T-helper 9 cell (primary cell): Measurements from ENCODE around the gene RNPEP.
"Not testable (repeated sequence)": the region's sequence is repeated elsewhere in the genome, so short reads cannot be mapped to it uniquely, and the experiment has no call there.

ENCODE experiments used
- DNase-seq: peaks from one replicate; pipeline ENCODE4 v3.0.0-alpha.2; 2020

The RNPEP gene

DNA sequence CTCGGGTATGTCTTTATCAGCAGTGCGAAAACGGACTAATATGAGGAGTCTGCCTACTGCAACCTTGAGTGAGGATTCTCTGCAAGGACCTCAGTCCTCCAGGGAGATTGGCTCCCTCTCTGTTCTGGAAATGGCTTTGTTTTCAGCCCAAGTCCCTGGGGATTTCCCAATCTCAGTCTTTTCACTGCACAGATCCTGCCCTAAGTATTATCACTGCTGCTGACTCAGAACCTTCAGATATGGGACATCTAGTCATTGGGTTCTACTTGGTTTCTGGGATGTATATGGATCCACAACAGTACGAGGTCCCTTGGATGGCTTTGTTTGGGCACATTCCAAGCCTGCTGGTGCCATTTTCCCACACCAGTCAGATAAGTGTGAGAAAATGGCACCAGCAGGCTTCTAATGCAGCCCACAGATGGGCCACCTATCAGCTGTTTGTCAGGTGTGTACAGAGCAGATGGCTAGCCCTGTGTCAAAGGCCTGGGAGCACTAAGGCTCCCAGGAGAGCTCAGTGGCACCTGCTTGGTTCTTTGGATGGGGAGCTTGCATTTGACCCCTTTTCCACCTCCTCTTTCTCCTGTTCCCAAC is 55.4 kb downstream of the RNPEP start:
- DNase-seq: no peak

DNA sequence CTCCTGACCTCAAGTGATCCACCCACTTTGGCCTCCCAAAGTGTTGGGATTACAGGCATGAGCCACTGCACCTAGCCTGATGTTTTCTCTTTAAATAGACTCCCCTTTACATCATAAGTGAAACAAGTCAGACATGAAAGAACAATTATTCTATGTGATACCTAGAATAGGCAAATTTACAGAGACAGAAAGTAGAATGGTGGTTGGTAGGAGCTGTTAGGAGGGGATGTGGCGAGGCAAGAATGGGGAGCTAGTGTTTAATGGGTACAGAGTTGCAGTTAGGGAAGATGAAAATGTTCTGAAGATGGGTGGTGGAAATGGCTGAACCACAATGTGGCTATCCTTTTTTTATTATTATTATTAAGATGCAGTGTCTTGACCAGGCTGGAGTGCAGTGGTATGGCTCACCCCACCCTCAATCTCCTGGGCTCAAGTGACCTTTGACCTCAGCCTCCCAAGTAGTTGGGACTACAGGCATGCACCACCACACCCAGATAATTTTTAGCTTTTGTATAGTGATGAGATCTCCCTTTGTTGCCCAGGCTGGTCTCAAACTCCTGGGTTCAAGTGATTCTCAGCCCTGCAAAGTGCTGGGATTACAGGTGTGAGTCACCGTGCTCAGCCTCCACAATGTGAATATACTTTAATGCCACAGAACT is 56.4 kb downstream of the RNPEP start:
- no peak for DNase-seq

DNA sequence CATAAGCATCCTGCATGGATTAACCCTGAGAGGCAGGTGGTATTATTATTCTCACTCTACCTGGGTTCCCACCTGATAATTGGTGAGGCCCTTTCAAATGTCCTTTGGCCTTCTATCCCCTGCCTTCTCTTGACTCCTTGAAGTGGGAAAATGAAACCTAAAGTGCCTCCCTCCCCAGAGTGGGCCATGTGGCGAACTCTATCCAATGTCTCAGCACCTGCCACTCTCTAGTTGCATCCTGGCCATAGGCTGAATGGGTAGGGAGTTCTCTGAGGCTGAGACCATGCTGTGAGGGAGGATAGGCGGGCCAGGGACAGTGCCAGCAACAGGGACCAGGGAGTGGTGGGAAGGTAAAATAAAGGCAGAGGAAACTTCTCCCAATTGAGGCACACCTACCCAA is 63.3 kb downstream of the RNPEP start:
- DNase-seq: no peak

- DNase-seq: no peak
These were observed 63.8 kb downstream of the RNPEP start for GRCh38 chr1:202046227-202046626.

DNA sequence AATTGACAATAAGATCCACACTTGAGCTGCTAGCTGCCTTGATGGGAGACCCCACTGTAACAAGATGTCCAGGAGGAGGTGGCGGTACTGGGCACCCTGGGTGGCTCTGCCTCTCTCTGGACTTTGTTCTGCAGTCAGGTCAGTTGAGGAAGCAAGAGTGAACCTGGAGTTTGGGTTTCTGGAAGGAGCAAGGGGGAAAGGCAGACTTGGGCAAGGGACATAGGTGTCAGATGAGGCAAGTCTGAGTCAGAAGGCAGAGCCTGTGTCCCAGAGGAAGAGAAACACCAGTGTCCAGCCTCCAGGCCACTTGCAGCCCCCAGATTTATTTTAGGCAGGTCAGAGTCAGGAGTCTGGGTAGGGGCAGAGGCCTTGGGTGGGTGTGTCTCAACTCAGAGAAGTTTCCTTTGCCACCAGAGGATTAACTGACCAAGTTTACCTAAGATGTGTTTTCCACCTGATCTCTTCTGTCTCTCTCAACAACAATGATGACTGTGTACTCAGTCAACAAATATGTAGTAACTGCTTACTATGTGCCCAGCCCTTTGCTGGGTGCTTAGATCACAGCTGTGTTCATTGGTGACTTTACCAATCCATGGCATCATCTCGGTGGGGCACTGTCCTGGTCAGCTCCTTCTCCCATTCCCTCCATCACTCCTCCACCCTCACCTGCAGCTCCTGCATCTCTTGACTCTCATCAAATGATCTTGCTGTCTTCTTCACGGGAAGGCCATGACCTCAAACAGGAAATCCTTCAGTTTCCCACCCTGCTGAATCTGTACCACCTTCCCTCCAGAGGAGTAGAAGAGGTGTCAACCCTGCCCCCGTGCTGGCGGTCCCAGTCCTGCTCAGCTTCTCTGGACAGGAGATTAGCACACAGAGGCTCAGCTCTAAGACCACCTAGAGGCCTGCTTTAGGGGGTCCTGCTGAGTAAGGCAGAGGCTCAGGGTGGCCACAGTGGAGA is 64.6 kb downstream of the RNPEP start:
- no peak for DNase-seq

DNA sequence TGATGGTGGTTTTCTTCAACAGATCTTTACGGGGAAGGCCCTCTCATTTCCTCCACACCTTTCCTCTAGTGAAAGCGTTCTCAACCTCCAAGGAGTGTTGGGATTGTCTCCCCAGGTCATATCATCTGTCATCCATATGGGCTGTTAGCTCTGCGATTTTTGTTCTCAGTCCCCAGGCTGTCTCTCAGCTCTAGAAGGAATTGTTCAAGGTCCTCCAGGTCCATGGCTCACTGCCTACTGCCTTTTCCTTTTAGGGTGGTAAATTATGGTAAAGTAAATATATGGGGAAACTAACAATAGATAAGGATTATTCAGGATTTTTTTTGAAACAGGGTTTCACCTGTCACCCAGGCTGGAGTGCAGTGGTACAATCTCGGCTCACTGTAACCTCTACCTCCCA is 65.5 kb downstream of the RNPEP start:
- no peak for DNase-seq

GRCh38 chr1:202049129-202049528 is 66.7 kb downstream of the RNPEP start:
- DNase-seq: no peak

DNA sequence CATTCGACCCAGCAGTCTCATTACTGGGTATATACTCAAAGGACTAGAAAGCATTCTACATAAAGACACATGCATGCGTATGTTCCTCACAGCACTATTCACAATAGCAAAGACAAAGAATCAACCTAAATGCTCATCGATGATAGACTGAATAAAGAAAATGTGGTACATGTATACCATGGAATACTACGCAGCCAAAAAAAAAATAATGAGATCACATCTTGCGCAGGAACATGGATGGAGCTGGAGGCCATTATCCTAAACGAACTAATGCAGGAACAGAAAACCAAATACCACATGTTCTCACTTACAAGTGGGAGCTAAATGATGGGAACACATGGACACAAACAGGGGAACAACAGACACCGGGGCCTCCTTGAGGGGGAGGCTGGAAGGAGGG is 71.6 kb downstream of the RNPEP start:
- DNase-seq: no peak

DNA sequence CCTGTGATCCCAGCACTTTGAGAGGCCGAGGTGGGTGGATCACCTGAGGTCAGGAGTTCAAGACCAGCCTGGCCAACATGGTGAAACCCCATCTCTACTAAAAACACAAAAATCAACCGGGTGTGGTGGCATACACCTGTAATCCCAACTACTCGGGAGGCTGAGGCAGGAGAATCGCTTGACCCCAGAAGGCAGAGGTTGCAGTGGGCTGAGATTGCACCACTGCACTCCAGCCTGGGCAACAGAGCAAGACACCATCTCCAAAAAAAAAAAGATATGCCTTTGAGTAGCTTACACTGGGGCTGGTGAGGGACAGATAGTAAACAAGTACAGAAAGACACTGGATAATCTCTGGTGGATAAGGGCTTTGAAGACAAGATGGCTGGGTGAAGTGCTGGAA is 72.2 kb downstream of the RNPEP start:
- DNase-seq: not testable (repeated sequence)
